ENCODE measurements around the gene E2F2.
A peak's percentile ranks its signal among the peaks of the same experiment; 100 is the strongest.

E2F2 gene

DNA sequence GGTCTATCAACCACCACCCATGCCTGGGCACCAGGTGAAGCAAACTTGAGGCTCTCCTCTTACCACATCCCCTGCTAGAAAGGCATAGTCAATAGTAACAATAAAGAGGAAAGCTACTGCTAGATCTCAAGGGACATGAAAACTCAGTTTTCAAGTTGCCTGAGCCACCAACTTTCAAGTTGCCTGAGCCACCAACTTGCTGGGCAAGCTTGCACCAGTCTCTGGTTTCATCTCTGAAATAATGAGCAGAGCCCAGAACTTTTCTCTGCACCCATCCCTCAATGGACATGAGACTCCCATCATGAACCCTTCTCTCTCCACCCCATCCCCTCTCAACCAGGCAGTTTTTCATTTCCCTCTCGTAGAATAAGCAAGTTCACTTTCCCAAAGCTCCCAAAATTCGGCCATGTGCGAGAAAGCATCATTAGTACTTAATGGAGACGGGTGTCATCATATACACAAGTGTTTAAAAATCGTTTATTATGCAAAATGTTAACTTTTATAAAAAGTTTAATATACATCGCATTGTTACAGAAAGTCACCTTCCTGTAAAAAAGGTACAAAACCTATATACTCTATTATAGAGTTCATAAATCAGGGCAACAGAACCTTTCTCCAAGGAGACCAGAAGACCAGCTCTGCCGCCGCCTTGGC is 26.6 kb upstream of the E2F2 start:
- peaks cover 37% of the 10 kb centered on the region for H3K4me1 ChIP-seq (ENCODE audit: control insufficient read depth, insufficient read depth, low read length)
- peaks cover 0 to 27% of the 10 kb centered on the region in 2 experiments; a peak in 1 of 3 replicates for H3K36me3 ChIP-seq (ENCODE audit: control insufficient read depth in 2 of 2, insufficient read depth in 1 of 2, low read length in 2 of 2)
- CTCF ChIA-PET, result interaction anchor here (0.6 to 3.6 kb wide), 6 partner anchors 13 to 81 kb away, joined by 3 to 36 read pairs (median 4); no protein-coding TSS in a partner anchor
- POLR2A ChIA-PET, result interaction anchor here (1.6 to 7.0 kb wide), 10 partner anchors 9 to 87 kb away, joined by 5 to 60 read pairs (median 16); no protein-coding TSS in a partner anchor
- peak overlapping the region; percentile 68 for H3K4me3 ChIP-seq (ENCODE audit: low read depth, low read length)
- peak overlapping the region; percentile 97 for H3K27ac ChIP-seq (ENCODE audit: extremely low read depth, low read depth, low read length)
- no peak for TF ChIP-seq MEIS1 (CRISPR knock-in tag; IDR thresholded peaks at IDR 0.05; ENCODE audit: borderline replicate concordance)
- no peak for TF ChIP-seq ZNF426 (tag by site-specific recombination; IDR thresholded peaks at IDR 0.05)
- peak; percentile 76; the same call in 1 of the 2 replicates for TF ChIP-seq ZNF223 (tag by site-specific recombination; IDR thresholded peaks at IDR 0.05)
- no peak for TF ChIP-seq ZNF510 (tag by site-specific recombination; IDR thresholded peaks at IDR 0.05; ENCODE audit: insufficient replicate concordance)
- TF ChIP-seq, protein P1, sequence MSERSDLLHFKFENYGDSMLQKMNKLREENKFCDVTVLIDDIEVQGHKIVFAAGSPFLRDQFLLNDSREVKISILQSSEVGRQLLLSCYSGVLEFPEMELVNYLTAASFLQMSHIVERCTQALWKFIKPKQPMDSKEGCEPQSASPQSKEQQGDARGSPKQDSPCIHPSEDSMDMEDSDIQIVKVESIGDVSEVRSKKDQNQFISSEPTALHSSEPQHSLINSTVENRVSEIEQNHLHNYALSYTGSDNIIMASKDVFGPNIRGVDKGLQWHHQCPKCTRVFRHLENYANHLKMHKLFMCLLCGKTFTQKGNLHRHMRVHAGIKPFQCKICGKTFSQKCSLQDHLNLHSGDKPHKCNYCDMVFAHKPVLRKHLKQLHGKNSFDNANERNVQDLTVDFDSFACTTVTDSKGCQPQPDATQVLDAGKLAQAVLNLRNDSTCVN (tag by site-specific recombination; optimal IDR thresholded peaks at IDR 0.05), result no peak
- peak; percentile 86 for TF ChIP-seq PRDM1 (tag by site-specific recombination; IDR thresholded peaks at IDR 0.05)
- TF ChIP-seq ZBTB7A (tag by site-specific recombination; IDR thresholded peaks at IDR 0.05; ENCODE audit: low read depth), result no peak
- TF ChIP-seq ZNF768 (tag by site-specific recombination; IDR thresholded peaks at IDR 0.05), result peak; percentile 62; the same call in 1 of the 2 replicates
- no peak for TF ChIP-seq KLF7 (tag by site-specific recombination; IDR thresholded peaks at IDR 0.05; ENCODE audit: borderline replicate concordance)
- peak; percentile 21; the same call in 1 of the 2 replicates for TF ChIP-seq ZNF37A (tag by site-specific recombination; IDR thresholded peaks at IDR 0.05)
- TF ChIP-seq ZNF16 (tag by site-specific recombination; IDR thresholded peaks at IDR 0.05; ENCODE audit: low read depth), result no peak
- TF ChIP-seq ZNF2 (tag by site-specific recombination; IDR thresholded peaks at IDR 0.05), result no peak
- no peak for TF ChIP-seq ZNF10 (tag by site-specific recombination; IDR thresholded peaks at IDR 0.05)
- TF ChIP-seq TCF7L2 (IDR thresholded peaks at IDR 0.05; ENCODE audit: borderline replicate concordance, low read depth, low read length), result no peak
- no peak for TF ChIP-seq SCRT2 (tag by site-specific recombination; IDR thresholded peaks at IDR 0.05)
- H3K9me3 ChIP-seq (ENCODE audit: control insufficient read depth, insufficient read depth, low read depth, low read length), result no peaks in the 10 kb centered on the region

DNA sequence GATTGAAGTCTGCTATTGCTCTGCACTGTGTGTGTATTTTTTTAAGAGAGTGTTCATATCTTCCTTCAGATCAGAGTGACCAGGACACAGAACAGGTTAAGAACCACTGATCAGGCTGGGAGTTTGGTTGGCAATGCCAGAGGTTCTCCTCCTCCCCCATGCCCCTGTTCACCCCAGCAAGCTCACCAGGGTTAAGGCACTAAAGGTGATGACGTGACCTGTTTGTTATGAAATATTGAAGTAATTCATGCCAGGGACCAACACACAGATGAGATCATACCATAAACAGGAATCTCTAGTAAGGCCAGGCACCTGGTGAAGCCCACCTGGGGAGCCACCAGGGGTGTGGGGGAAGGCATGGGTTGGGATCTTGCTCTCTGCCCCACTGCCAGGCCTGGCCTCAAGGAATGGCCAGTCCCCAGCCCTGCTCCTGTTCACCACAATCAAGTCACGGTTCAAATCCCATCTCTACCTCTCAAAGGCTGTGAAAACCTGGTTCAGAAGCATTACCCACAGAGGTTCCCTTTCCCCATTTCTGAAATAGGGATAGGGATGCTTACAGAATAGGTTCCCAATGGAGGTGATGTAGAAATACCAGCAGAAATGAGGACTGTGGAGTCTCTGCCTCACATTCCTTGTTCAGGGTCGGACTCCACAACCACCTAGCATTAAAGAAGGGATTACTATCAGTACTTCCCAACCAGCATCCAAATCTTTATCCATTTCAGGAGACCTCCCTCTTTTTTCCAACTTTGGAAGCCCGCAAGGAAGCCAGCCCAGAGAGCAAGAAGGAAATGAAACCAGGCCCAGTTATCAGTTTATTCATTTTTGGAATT is 25.8 kb upstream of the E2F2 start:
- ChIA-PET POLR2A (interaction anchor here (1.0 to 7.0 kb wide), 8 partner anchors 8 to 80 kb away, joined by 3 to 60 read pairs (median 6); no protein-coding TSS in a partner anchor), CTCF (interaction anchor here (3.5 to 18.2 kb wide), 3 partner anchors 77 to 81 kb away, joined by 28 to 506 read pairs (median 36); no protein-coding TSS in a partner anchor)
- Histone ChIP-seq H3K27ac (ENCODE audit: extremely low read depth, low read depth, low read length) (peak overlapping the region; percentile 97), H3K4me3 (ENCODE audit: low read depth, low read length) (peak overlapping the region; percentile 68), H3K4me1 (ENCODE audit: control insufficient read depth, insufficient read depth, low read length) (peaks cover 34% of the 10 kb centered on the region), H3K36me3 (ENCODE audit: control insufficient read depth in 2 of 2, insufficient read depth in 1 of 2, low read length in 2 of 2) (peaks cover 0 to 27% of the 10 kb centered on the region in 2 experiments; a peak in 1 of 3 replicates), H3K9me3 (ENCODE audit: control insufficient read depth, insufficient read depth, low read depth, low read length) (no peaks in the 10 kb centered on the region)
- TF ChIP-seq ZNF341 (tag by site-specific recombination; IDR thresholded peaks at IDR 0.05; ENCODE audit: low read depth) (peak; percentile 48; the same call in 1 of the 2 replicates), ZBTB48 (tag by site-specific recombination; IDR thresholded peaks at IDR 0.05) (peak; percentile 70), KLF8 (tag by site-specific recombination; IDR thresholded peaks at IDR 0.05) (peak; percentile 69), ZNF600 (tag by site-specific recombination; IDR thresholded peaks at IDR 0.05) (peak; percentile 14; the same call in 1 of the 2 replicates), ZBTB21 (tag by site-specific recombination; IDR thresholded peaks at IDR 0.05) (peak; percentile 62; the same call in 1 of the 2 replicates), BCL11B (tag by site-specific recombination; IDR thresholded peaks at IDR 0.05; ENCODE audit: low read depth) (peak; percentile 39; the same call in 1 of the 2 replicates), ZNF629 (tag by site-specific recombination; IDR thresholded peaks at IDR 0.05) (peak; percentile 92), ZBTB17 (tag by site-specific recombination; IDR thresholded peaks at IDR 0.05) (no peak), ZSCAN16 (tag by site-specific recombination; IDR thresholded peaks at IDR 0.05) (no peak), BCL11A (tag by site-specific recombination; IDR thresholded peaks at IDR 0.05; ENCODE audit: low read depth) (peak; percentile 86; the same call in 1 of the 2 replicates), ZNF223 (tag by site-specific recombination; IDR thresholded peaks at IDR 0.05) (no peak), OSR2 (tag by site-specific recombination; IDR thresholded peaks at IDR 0.05) (peak; percentile 33; the same call in 1 of the 2 replicates), SP2 (tag by site-specific recombination; IDR thresholded peaks at IDR 0.05) (no peak)
- TF ChIP-seq, protein P2, sequence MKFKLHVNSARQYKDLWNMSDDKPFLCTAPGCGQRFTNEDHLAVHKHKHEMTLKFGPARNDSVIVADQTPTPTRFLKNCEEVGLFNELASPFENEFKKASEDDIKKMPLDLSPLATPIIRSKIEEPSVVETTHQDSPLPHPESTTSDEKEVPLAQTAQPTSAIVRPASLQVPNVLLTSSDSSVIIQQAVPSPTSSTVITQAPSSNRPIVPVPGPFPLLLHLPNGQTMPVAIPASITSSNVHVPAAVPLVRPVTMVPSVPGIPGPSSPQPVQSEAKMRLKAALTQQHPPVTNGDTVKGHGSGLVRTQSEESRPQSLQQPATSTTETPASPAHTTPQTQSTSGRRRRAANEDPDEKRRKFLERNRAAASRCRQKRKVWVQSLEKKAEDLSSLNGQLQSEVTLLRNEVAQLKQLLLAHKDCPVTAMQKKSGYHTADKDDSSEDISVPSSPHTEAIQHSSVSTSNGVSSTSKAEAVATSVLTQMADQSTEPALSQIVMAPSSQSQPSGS (tag by site-specific recombination; IDR thresholded peaks at IDR 0.05; ENCODE audit: low read depth), result peak; percentile 94
- TF ChIP-seq, protein P3, sequence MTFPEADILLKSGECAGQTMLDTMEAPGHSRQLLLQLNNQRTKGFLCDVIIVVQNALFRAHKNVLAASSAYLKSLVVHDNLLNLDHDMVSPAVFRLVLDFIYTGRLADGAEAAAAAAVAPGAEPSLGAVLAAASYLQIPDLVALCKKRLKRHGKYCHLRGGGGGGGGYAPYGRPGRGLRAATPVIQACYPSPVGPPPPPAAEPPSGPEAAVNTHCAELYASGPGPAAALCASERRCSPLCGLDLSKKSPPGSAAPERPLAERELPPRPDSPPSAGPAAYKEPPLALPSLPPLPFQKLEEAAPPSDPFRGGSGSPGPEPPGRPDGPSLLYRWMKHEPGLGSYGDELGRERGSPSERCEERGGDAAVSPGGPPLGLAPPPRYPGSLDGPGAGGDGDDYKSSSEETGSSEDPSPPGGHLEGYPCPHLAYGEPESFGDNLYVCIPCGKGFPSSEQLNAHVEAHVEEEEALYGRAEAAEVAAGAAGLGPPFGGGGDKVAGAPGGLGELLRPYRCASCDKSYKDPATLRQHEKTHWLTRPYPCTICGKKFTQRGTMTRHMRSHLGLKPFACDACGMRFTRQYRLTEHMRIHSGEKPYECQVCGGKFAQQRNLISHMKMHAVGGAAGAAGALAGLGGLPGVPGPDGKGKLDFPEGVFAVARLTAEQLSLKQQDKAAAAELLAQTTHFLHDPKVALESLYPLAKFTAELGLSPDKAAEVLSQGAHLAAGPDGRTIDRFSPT (tag by site-specific recombination; IDR thresholded peaks at IDR 0.05), result peak; percentile 97
